A549 (cell line): ENCODE data around the gene POLR2L. TPM values are rescaled to one million over a fixed set of nuclear protein-coding genes. Genes with fewer than 3 reads are reported as not detected.

Experiments
- ATAC-seq, 2 experiments: fragments of 200-7000 bp in 1 of 2; fragments of >200 bp in 1 of 2; cut with Nextera tagmentation in 1 of 2; cut with Tn5 transposase in 1 of 2; 3 replicates each; pipeline versions ENCODE4 v1.8.0 to v1.9.1; 2018 to 2020; ENCODE audit warnings: mild to moderate bottlenecking in 1 of 2, moderate library complexity in 1 of 2
- CTCF ChIA-PET: fragments of 300-600 bp; sonication (Branson Sonifier 250); formaldehyde crosslinking; extraction: SDS; loops from one replicate; lab custom pipeline; 2021; ENCODE audit warnings: antibody characterized with exemption, inconsistent platforms; lab: Yijun Ruan, JAX
- POLR2A ChIA-PET: fragments of 350-600 bp; formaldehyde crosslinking; extraction: SDS; loops from one replicate; lab custom pipeline; 2021; ENCODE audit warnings: antibody characterized with exemption, inconsistent platforms; lab: Yijun Ruan, JAX
- DNase-seq, 2 experiments: peaks; one replicate each; pipeline versions ENCODE4 v3.0.0 to v3.0.0-alpha.2; 2011 to 2016; ENCODE audit warnings: low read depth in 1 of 2, low spot score in 1 of 2
- FAIRE-seq: peaks from 2 replicates; lab custom pipeline; 2011; peaks lifted over from hg19 to GRCh38; lab: Jason Lieb, UNC
- H3K27ac ChIP-seq, 2 experiments: fragments of >200 bp; sonication (Bioruptor Twin); formaldehyde crosslinking; 3 replicates each; pipeline ENCODE4 v1.5.1; 2016 to 2017
- H3K4me1 ChIP-seq: fragments of >200 bp; sonication (Bioruptor Twin); formaldehyde crosslinking; 3 replicates; pipeline ENCODE4 v1.6.1; 2016
- H3K4me2 ChIP-seq: fragments of >200 bp; sonication (Bioruptor Twin); formaldehyde crosslinking; 3 replicates; pipeline ENCODE4 v1.6.1; 2016
- H3K4me3 ChIP-seq: fragments of >200 bp; sonication (Bioruptor Twin); formaldehyde crosslinking; 3 replicates; pipeline ENCODE4 v1.5.1; 2016
- H3K9me3 ChIP-seq: fragments of >200 bp; sonication (Bioruptor Twin); formaldehyde crosslinking; 3 replicates; pipeline ENCODE4 v1.6.1; 2016
- BHLHE40 ChIP-seq: IDR thresholded peaks from 2 replicates; pipeline ENCODE4 v1.6.1; 2012; ENCODE audit warnings: low read depth, low read length, inconsistent platforms
- CBX2 ChIP-seq: fragments of 200-600 bp; sonication (generic); IDR thresholded peaks from 2 replicates; pipeline ENCODE4 v1.6.1; 2016; ENCODE audit warnings: low read depth, mild to moderate bottlenecking, borderline replicate concordance
- CBX8 ChIP-seq: fragments of 200-600 bp; sonication (generic); IDR thresholded peaks from 2 replicates; pipeline ENCODE4 v1.6.1; 2016
- EHF ChIP-seq: fragments of 250-450 bp; sonication (Bioruptor Pico); IDR thresholded peaks from 2 replicates; pipeline ENCODE4 v1.5.0; 2020; ENCODE audit warnings: mild to moderate bottlenecking
- EHMT2 ChIP-seq: fragments of 200-600 bp; sonication (generic); IDR thresholded peaks from 2 replicates; pipeline ENCODE4 v1.6.1; 2016; ENCODE audit warnings: antibody characterized with exemption, low read depth, mild to moderate bottlenecking, moderate library complexity
- ELK1 ChIP-seq: fragments of 150-350 bp; IDR thresholded peaks from 2 replicates; pipeline ENCODE4 v1.6.1; 2014; ENCODE audit warnings: low read depth, mild to moderate bottlenecking, low read length
- FOSL2 ChIP-seq, 2 experiments: fragments of 450-650 bp in 1 of 2; fragments of >200 bp in 1 of 2; sonication (Bioruptor Twin) in 1 of 2; formaldehyde crosslinking; IDR thresholded peaks; 2 replicates each; pipeline versions ENCODE4 v1.5.0 to v1.6.1; 2016 to 2020; ENCODE audit warnings: mild to moderate bottlenecking in 1 of 2, moderate library complexity in 1 of 2
- FOXS1 ChIP-seq: fragments of 250-450 bp; sonication (Bioruptor Pico); IDR thresholded peaks from 2 replicates; pipeline ENCODE4 v1.5.0; 2020; ENCODE audit warnings: mild to moderate bottlenecking, moderate library complexity
- GATA3 ChIP-seq: IDR thresholded peaks from 2 replicates; pipeline ENCODE4 v1.6.1; 2012; ENCODE audit warnings: borderline replicate concordance
- HMGXB4 ChIP-seq: fragments of 250-450 bp; sonication (Bioruptor Pico); IDR thresholded peaks from 2 replicates; pipeline ENCODE4 v1.5.0; 2021; ENCODE audit warnings: mild to moderate bottlenecking, moderate library complexity, borderline replicate concordance
- HOXA7 ChIP-seq: fragments of 250-450 bp; sonication (Bioruptor Pico); IDR thresholded peaks from 2 replicates; pipeline ENCODE4 v1.5.0; 2020; ENCODE audit warnings: mild to moderate bottlenecking, moderate library complexity
- HOXB13 ChIP-seq: fragments of 250-450 bp; sonication (Bioruptor Pico); IDR thresholded peaks from 2 replicates; pipeline ENCODE4 v1.5.0; 2020; ENCODE audit warnings: low read depth, mild to moderate bottlenecking, moderate library complexity
- HOXB5 ChIP-seq: fragments of 250-450 bp; sonication (Bioruptor Pico); IDR thresholded peaks from 2 replicates; pipeline ENCODE4 v1.5.0; 2020; ENCODE audit warnings: mild to moderate bottlenecking, moderate library complexity
- JUNB ChIP-seq: fragments of >200 bp; sonication (Bioruptor Twin); formaldehyde crosslinking; IDR thresholded peaks from 2 replicates; pipeline ENCODE4 v1.6.1; 2016
- KDM5A ChIP-seq: fragments of 200-600 bp; sonication (generic); IDR thresholded peaks from 2 replicates; pipeline ENCODE4 v1.6.1; 2016; ENCODE audit warnings: antibody characterized with exemption, mild to moderate bottlenecking
- MAZ ChIP-seq: fragments of 150-350 bp; IDR thresholded peaks from 2 replicates; pipeline ENCODE4 v1.6.1; 2014; ENCODE audit warnings: antibody characterized with exemption, low read depth, low read length, borderline replicate concordance
- NR3C1 ChIP-seq: fragments of >200 bp; sonication (Bioruptor Twin); formaldehyde crosslinking; IDR thresholded peaks from 3 replicates; pipeline ENCODE4 v1.6.1; 2017
- PBX3 ChIP-seq: IDR thresholded peaks from 2 replicates; pipeline ENCODE4 v1.6.1; 2012
- POLR2AphosphoS2 ChIP-seq: conservative IDR thresholded peaks from 2 replicates; pipeline ENCODE4 v1.6.1; 2012; ENCODE audit warnings: low read length, improper control_type of control experiment, inconsistent platforms
- RAD21 ChIP-seq, 2 experiments: fragments of >200 bp in 1 of 2; sonication (Bioruptor Twin) in 1 of 2; formaldehyde crosslinking in 1 of 2; IDR thresholded peaks in 1 of 2; conservative IDR thresholded peaks in 1 of 2; 2 replicates in 1 of 2; 3 replicates in 1 of 2; pipeline ENCODE4 v1.6.1; 2012 to 2018; ENCODE audit warnings: inconsistent platforms in 1 of 2
- RFX5 ChIP-seq: fragments of 450-650 bp; IDR thresholded peaks from 2 replicates; pipeline ENCODE4 v1.7.1; 2014; ENCODE audit warnings: antibody characterized with exemption, mild to moderate bottlenecking, moderate library complexity
- RNF2 ChIP-seq: fragments of 200-600 bp; sonication (generic); IDR thresholded peaks from 2 replicates; pipeline ENCODE4 v1.6.1; 2016; ENCODE audit warnings: low read depth, mild to moderate bottlenecking, antibody characterized with exemption, moderate library complexity, borderline replicate concordance
- SREBF2 ChIP-seq: fragments of 450-650 bp; IDR thresholded peaks from 2 replicates; pipeline ENCODE4 v1.6.1; 2014; ENCODE audit warnings: mild to moderate bottlenecking, moderate library complexity
- TFCP2L1 ChIP-seq: fragments of 250-450 bp; sonication (Bioruptor Pico); IDR thresholded peaks from 2 replicates; pipeline ENCODE4 v1.5.0; 2021; ENCODE audit warnings: mild to moderate bottlenecking
- TP53 ChIP-seq: fragments of 250-450 bp; sonication (Bioruptor Pico); IDR thresholded peaks from 2 replicates; pipeline ENCODE4 v1.5.0; 2021; ENCODE audit warnings: mild to moderate bottlenecking, moderate library complexity
- USF2 ChIP-seq: fragments of 450-650 bp; IDR thresholded peaks from 2 replicates; pipeline ENCODE4 v1.6.1; 2014; ENCODE audit warnings: antibody characterized with exemption
- ZFP36 ChIP-seq: fragments of 450-650 bp; IDR thresholded peaks from 2 replicates; pipeline ENCODE4 v1.6.1; 2014; ENCODE audit warnings: borderline replicate concordance; ENCODE audit not compliant: partially characterized antibody
- ZSCAN20 ChIP-seq: fragments of 250-450 bp; sonication (Bioruptor Pico); IDR thresholded peaks from 2 replicates; pipeline ENCODE4 v1.8.0; 2022; ENCODE audit warnings: mild to moderate bottlenecking, moderate library complexity
- WGBS: methylation state at CpG from one replicate; pipeline ENCODE4 v1.1.6; 2017; ENCODE audit errors: missing lambda C conversion rate; 5-methylcytosine and 5-hydroxymethylcytosine counted together
- polyA plus RNA-seq, 4 experiments: library from polyadenylated mRNA; depleted of rRNA in 3 of 4; stranded (reverse); fragments of >200 nt; fragmentation: RNase III in 1 of 4; extraction: RNeasy Plus Mini Kit Qiagen cat#74134 plus additional on column Dnase treatment in 1 of 4; gene quantifications; 2 replicates in 3 of 4; 3 replicates in 1 of 4; pipeline ENCODE4 v1.2.3, GENCODE V29; 2011 to 2017

POLR2L gene
- polyA plus RNA-seq, 2 of the 4 experiments (the other 2 are of a cell fraction), result 140 to 773 TPM

- DNase-seq, result no peak
- H3K4me1 ChIP-seq, result peaks cover 51% of the 10 kb centered on the region
- CTCF ChIA-PET, result interaction anchor here (0.6 to 1.0 kb wide), 3 partner anchors 9 to 66 kb away, joined by 3 read pairs; no protein-coding TSS in a partner anchor
- no peak for TF ChIP-seq NR3C1
- TF ChIP-seq RFX5, result no peak
- TF ChIP-seq HMGXB4 (CRISPR knock-in tag), result no peak
- no peak for TF ChIP-seq TP53 (CRISPR knock-in tag)
- TF ChIP-seq ZSCAN20 (CRISPR knock-in tag), result no peak
- TF ChIP-seq MAZ, result no peak
- no peak for TF ChIP-seq TFCP2L1 (CRISPR knock-in tag)
- no peak for TF ChIP-seq BHLHE40
- TF ChIP-seq POLR2AphosphoS2, result no peak
- no peak for TF ChIP-seq HOXA7 (CRISPR knock-in tag)
- no peak for TF ChIP-seq FOSL2 (IDR thresholded peaks at IDR 0.05)
- no peak for TF ChIP-seq FOSL2 (CRISPR knock-in tag; IDR thresholded peaks at IDR 0.05)
- TF ChIP-seq EHMT2, result no peak
- TF ChIP-seq RAD21 (conservative IDR thresholded peaks at IDR 0.05 in 1 of 2, IDR thresholded peaks at IDR 0.05 in 1 of 2), result no peak
- no peak for TF ChIP-seq GATA3
- no peak for TF ChIP-seq HOXB13
- no peak for TF ChIP-seq CBX2
- TF ChIP-seq JUNB, result no peak
- no peak for TF ChIP-seq ELK1
- no peak for TF ChIP-seq RNF2
- no peak for TF ChIP-seq KDM5A
- POLR2A ChIA-PET, result no interaction called here
- no peak for ATAC-seq
- H3K4me2 ChIP-seq, result no peak overlapping the region
- no peak overlapping the region for H3K4me3 ChIP-seq
- WGBS, result 96% methylated on average over 5 of the region's 13 CpGs
- FAIRE-seq, result no peak
- no peaks in the 10 kb centered on the region for H3K9me3 ChIP-seq
- H3K27ac ChIP-seq, result no peak overlapping the region
These were observed 49.5 kb downstream of the POLR2L start for GRCh38 chr11:792873-793272.

- Histone ChIP-seq H3K4me2 (no peak overlapping the region), H3K4me1 (peaks cover 51% of the 10 kb centered on the region), H3K4me3 (no peak overlapping the region), H3K27ac (no peak overlapping the region), H3K9me3 (no peaks in the 10 kb centered on the region)
- 97% methylated on average over 13 of the region's 15 CpGs for WGBS
- ChIA-PET POLR2A (no interaction called here), CTCF (interaction anchor here (0.6 to 1.0 kb wide), 2 partner anchors 49 to 66 kb away, joined by 3 read pairs; no protein-coding TSS in a partner anchor)
- no peak for DNase-seq
- TF ChIP-seq ZFP36 (no peak), PBX3 (no peak), EHF (CRISPR knock-in tag) (no peak), HOXB13 (no peak), CBX8 (no peak), CBX2 (no peak), HOXB5 (CRISPR knock-in tag) (no peak), FOXS1 (no peak), BHLHE40 (no peak), MAZ (no peak), SREBF2 (no peak), USF2 (no peak)
- no peak for ATAC-seq
- FAIRE-seq, result no peak
These were observed 49.9 kb downstream of the POLR2L start for GRCh38 chr11:792535-792821.
